Left ventricle myocardium inferior (tissue), 1 donor: ENCODE results near the gene PARL. TPM values are rescaled to one million over a fixed set of nuclear protein-coding genes. Genes with fewer than 3 reads are reported as not detected.

Experiments used
- DNase-seq: peaks from one replicate; pipeline ENCODE4 v3.0.0-alpha.2; 2020
- H3K27ac ChIP-seq: fragments of 200-600 bp; replicated peaks from 2 replicates; pipeline ENCODE4 v1.8.0; 2021
- H3K27me3 ChIP-seq: fragments of 200-600 bp; 2 replicates; pipeline ENCODE4 v1.8.0; 2021; ENCODE audit warnings: low read depth
- H3K36me3 ChIP-seq: fragments of 200-600 bp; 2 replicates; pipeline ENCODE4 v1.8.0; 2021
- H3K4me1 ChIP-seq: fragments of 200-600 bp; 2 replicates; pipeline ENCODE4 v1.8.0; 2021
- H3K4me3 ChIP-seq: fragments of 200-600 bp; 2 replicates; pipeline ENCODE4 v1.8.0; 2021; ENCODE audit warnings: mild to moderate bottlenecking, moderate library complexity
- H3K9me3 ChIP-seq: fragments of 200-600 bp; replicated peaks from 2 replicates; pipeline ENCODE4 v1.8.0; 2021
- intact Hi-C: fragments of 100-400 bp; cut with micrococcal nuclease; formaldehyde crosslinking; loops from one replicate; pipeline ENCODE4 v1.11.0; 2022
- total RNA-seq: library from RNA; stranded (reverse); fragmentation: NEBNext Ultra II Directional; extraction: Animal tissue kit (Norgen Biotek cat#: 25700); gene quantifications from one replicate; pipeline ENCODE4 v1.2.1, GENCODE V29; 2021
- TF ChIP-seq, protein P1 (sequence below): fragments of 200-600 bp; IDR thresholded peaks from 2 replicates; pipeline ENCODE4 v1.8.0; 2021; ENCODE audit warnings: antibody characterized with exemption, mild to moderate bottlenecking, borderline replicate concordance
- donor health status: DM: no; HTN: yes; CAD: no; lungs with severe emphysema.

The PARL gene
- total RNA-seq, 1 donor from 2014 or later, result 52.8 TPM

DNA sequence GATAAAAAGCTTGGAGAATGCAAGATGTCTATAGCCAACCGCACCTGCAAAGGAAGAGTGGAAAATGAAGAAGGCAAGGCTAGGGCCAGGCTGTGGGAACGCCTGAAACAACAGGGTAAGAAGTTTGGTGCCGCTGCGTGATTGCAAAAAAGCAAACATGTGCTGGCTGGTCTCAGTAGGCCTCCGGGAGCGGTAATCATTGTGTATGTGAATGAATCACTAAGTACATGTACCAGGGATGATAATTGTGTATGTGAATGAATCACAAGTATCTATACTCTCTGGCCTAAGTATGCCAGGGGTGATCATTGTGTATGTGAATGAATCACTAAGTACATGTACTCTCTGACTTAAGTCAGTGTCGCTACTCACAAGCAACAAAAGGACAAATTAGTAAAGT lies 40.3 kb upstream of the PARL start:
- no peaks in the 10 kb centered on the region for H3K4me1 ChIP-seq
- intact Hi-C loops, result no loop called here
- H3K4me3 ChIP-seq, result no peak overlapping the region
- H3K27ac ChIP-seq, result no peak overlapping the region
- peaks cover 100% of the 10 kb centered on the region for H3K36me3 ChIP-seq
- TF ChIP-seq, protein P1, sequence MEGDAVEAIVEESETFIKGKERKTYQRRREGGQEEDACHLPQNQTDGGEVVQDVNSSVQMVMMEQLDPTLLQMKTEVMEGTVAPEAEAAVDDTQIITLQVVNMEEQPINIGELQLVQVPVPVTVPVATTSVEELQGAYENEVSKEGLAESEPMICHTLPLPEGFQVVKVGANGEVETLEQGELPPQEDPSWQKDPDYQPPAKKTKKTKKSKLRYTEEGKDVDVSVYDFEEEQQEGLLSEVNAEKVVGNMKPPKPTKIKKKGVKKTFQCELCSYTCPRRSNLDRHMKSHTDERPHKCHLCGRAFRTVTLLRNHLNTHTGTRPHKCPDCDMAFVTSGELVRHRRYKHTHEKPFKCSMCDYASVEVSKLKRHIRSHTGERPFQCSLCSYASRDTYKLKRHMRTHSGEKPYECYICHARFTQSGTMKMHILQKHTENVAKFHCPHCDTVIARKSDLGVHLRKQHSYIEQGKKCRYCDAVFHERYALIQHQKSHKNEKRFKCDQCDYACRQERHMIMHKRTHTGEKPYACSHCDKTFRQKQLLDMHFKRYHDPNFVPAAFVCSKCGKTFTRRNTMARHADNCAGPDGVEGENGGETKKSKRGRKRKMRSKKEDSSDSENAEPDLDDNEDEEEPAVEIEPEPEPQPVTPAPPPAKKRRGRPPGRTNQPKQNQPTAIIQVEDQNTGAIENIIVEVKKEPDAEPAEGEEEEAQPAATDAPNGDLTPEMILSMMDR, result no peak
- H3K27me3 ChIP-seq, result no peaks in the 10 kb centered on the region
- DNase-seq, result no peak
- H3K9me3 ChIP-seq, result no peaks in the 10 kb centered on the region

DNA sequence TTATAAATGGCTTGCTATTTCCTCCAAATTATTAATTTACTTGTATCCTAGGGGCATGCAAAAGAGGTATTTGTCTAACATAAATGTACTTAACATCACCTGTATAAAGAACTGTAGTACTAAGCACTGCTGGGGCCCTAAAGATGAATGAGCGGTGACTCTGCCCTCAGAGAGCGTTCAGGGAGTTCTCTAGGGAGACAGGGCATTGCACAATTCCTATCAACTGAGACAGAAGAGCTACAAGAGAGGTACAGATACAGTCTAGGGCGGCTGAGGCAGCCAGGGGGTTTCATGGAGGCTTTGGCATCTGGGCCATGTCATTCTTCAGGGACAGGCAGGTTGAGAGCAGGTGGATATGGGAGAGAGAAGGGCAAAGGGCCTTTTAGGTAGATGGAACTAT lies 39.9 kb upstream of the PARL start:
- Histone ChIP-seq H3K4me1 (no peaks in the 10 kb centered on the region), H3K27ac (no peak overlapping the region), H3K36me3 (peaks cover 100% of the 10 kb centered on the region), H3K27me3 (no peaks in the 10 kb centered on the region), H3K4me3 (no peak overlapping the region), H3K9me3 (no peaks in the 10 kb centered on the region)
- TF ChIP-seq, protein P1, result no peak
- no peak for DNase-seq
- intact Hi-C loops, result no loop called here

DNA sequence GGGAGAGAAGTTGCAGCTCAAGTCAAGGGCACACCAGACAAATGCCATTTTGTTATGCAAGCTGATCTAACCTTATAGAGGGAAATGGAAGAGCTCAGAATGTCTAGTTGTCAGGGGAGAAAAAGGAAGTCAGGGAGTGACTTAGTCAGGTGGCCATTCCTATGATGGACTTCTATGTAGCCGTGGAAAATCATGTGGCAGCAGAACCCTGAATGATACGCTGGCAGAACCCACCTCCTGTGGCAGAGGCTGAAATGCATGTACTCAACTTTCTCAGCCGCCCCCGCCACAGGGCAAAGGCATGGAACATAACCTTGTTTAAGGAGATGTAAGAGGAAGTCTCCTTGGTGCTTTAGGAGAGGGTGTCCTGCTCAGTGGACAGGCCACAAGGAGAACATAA lies 37.7 kb upstream of the PARL start:
- no peak for DNase-seq
- H3K9me3 ChIP-seq, result no peaks in the 10 kb centered on the region
- H3K4me1 ChIP-seq, result no peaks in the 10 kb centered on the region
- TF ChIP-seq, protein P1, result no peak
- peaks cover 82% of the 10 kb centered on the region for H3K36me3 ChIP-seq
- H3K27me3 ChIP-seq, result no peaks in the 10 kb centered on the region
- no peak overlapping the region for H3K27ac ChIP-seq
- intact Hi-C loops, result no loop called here
- no peak overlapping the region for H3K4me3 ChIP-seq

DNA sequence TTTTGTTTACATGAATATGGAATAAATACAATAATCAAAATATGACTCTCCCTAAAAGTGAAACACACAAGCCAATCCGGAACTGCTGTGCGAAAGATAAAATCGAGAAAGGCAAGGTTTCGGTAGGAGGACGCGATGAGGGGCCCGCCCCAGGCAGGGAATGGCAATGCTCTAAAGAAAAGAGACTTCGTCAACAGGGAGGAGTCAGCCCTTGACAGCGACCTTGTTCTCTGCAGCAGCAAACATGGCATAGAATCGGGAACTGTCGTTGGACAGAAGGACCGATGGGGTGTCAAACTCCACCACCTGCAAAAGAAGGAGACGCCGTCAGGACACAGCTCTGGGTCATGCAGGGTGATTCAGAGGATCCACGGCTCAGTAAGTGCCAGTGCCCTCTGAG lies 36.4 kb upstream of the PARL start:
- peaks cover 69% of the 10 kb centered on the region for H3K36me3 ChIP-seq
- H3K4me3 ChIP-seq, result no peak overlapping the region
- H3K27ac ChIP-seq, result no peak overlapping the region

DNA sequence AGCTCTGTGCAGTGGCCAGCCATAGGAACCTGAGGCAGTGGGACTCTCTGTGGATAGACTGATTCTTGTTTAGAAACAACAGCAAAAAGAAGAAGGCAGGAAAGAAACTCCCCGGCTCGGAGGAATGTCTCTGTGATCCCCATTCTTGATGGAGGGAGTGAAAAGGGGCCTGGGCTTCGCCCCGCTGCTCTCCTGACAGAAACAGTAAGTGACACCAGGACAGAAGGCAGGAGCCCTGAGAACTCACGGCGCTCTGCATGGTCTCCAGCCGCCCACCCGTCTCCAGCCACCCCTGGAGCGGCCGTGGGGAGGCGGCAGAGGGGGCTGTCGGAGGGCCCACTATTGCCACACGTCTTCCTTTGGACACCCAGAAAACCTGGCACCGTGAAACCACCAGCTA lies 35.7 kb upstream of the PARL start:
- Histone ChIP-seq H3K36me3 (peaks cover 62% of the 10 kb centered on the region), H3K4me1 (no peaks in the 10 kb centered on the region), H3K27ac (no peak overlapping the region), H3K9me3 (no peaks in the 10 kb centered on the region), H3K27me3 (no peaks in the 10 kb centered on the region), H3K4me3 (no peak overlapping the region)
- TF ChIP-seq, protein P1, result no peak
- intact Hi-C loops, result no loop called here
- no peak for DNase-seq

More for the DNA sequence above, 36.4 kb upstream of the PARL start:
- no peak for DNase-seq
- H3K9me3 ChIP-seq, result no peaks in the 10 kb centered on the region
- no peaks in the 10 kb centered on the region for H3K4me1 ChIP-seq
- TF ChIP-seq, protein P1, result no peak
- intact Hi-C loops, result no loop called here
- H3K27me3 ChIP-seq, result no peaks in the 10 kb centered on the region

DNA sequence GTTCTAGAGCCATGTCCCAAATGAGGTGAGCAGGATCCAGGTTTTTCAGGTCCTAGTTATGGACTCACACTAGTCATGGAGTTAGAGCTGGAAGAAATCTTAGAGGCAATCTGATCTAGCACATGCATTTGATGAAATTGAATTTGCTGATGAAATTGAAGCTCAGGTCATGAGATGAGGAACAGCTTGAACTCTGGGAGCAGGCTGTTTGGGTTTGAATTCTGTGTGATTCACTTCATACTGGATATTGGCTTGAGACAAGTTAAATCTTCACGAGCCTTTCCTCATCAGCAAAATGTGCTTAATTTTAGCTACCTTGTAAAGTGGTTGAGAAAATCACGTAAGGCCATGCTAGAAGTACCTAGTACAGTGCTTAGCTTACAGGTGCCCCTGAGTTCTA lies 33.5 kb upstream of the PARL start:
- H3K27me3 ChIP-seq, result no peaks in the 10 kb centered on the region
- H3K4me1 ChIP-seq, result no peaks in the 10 kb centered on the region
- H3K4me3 ChIP-seq, result no peak overlapping the region
- no peak for DNase-seq
- H3K9me3 ChIP-seq, result no peaks in the 10 kb centered on the region
- TF ChIP-seq, protein P1, result no peak
- no peak overlapping the region for H3K27ac ChIP-seq
- intact Hi-C loops, result no loop called here
- peaks cover 39% of the 10 kb centered on the region for H3K36me3 ChIP-seq
